Ammon's horn (tissue), 1 donor: ENCODE results near the gene GTF2H4.
"Not testable (repeated sequence)": the region's sequence is repeated elsewhere in the genome, so short reads cannot be mapped to it uniquely, and the experiment has no call there.

ENCODE experiments used
- DNase-seq: peaks from one replicate; pipeline ENCODE4 v3.0.0-alpha.2; 2016; ENCODE audit warnings: low spot score

Gene GTF2H4

DNA sequence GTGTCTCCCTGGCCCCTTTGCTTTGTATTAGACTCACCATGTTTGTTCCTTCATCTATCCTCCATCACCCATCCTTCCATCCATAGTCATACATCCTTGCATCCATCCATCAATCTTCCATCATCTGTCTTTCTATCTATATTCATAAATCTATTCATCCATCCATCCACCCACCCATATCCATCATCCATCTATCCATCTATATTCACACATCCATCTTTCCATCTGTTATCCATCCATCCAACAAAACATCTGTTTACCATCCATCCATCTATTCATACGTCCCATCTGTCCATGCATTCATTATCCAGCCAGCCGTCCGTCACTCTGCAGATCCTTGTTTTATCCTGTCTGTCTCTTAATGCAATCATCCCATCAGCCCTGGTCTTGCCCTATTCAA, 13.1 kb upstream of the GTF2H4 start:
- DNase-seq: no peak

DNA sequence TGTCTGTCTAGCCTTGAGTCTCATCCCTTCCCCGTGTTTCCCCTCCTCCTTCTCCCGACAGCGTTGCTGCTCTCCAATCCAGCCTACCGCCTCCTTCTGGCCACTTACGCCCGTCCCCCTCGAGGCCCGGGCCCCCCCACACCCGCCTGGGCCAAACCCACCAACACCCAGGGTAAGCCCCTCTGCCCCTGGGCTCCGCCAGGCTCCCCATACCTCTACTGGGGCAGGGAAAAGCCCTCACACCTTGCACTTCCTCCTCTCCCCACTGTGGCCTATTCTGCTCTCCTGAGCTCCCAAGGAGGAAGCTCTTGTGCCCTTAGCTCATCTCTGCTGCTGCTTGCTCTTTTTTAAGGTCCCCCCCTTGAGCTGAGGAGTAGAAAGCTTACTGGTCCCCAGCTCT, 12.7 kb upstream of the GTF2H4 start:
- DNase-seq: no peak

DNA sequence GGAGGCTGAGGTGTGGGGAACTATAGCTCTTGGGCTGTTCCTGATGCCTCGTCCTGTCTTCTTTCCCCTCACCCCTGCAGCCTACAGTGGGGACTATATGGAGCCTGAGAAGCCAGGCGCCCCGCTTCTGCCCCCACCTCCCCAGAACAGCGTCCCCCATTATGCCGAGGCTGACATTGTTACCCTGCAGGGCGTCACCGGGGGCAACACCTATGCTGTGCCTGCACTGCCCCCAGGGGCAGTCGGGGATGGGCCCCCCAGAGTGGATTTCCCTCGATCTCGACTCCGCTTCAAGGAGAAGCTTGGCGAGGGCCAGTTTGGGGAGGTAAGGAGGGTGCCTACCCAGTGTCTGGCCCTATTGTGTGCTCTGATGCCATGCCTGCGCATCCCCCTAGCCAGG, 11.5 kb upstream of the GTF2H4 start:
- no peak for DNase-seq

DNA sequence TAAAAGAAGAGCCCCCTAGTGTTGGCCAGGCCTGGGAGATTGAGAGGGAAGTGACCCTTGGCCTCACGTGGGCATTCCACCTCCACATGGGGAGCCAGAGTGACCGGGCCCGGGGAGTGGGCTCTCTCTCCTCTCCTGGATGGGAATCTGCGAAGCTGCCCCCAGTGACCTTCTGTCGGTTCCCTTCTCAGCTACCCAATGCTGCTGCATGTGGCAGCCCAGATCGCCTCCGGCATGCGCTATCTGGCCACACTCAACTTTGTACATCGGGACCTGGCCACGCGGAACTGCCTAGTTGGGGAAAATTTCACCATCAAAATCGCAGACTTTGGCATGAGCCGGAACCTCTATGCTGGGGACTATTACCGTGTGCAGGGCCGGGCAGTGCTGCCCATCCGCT, 10.1 kb upstream of the GTF2H4 start:
- DNase-seq: no peak

DNA sequence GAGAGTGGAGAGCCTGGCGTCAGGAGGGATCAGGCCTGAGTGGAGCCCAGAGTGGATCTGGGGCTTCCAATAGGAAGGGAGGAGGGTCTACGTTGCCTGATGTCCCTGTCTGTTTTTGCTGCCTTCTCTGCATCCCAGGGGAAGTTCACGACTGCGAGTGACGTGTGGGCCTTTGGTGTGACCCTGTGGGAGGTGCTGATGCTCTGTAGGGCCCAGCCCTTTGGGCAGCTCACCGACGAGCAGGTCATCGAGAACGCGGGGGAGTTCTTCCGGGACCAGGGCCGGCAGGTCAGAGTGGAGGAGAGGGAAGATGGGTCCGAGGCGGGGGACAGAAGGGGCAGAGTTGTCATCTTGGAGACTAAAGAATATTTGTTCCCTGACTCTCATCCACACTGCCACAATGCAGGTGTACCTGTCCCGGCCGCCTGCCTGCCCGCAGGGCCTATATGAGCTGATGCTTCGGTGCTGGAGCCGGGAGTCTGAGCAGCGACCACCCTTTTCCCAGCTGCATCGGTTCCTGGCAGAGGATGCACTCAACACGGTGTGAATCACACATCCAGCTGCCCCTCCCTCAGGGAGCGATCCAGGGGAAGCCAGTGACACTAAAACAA, 9.2 kb upstream of the GTF2H4 start:
- DNase-seq: no peak

DNA sequence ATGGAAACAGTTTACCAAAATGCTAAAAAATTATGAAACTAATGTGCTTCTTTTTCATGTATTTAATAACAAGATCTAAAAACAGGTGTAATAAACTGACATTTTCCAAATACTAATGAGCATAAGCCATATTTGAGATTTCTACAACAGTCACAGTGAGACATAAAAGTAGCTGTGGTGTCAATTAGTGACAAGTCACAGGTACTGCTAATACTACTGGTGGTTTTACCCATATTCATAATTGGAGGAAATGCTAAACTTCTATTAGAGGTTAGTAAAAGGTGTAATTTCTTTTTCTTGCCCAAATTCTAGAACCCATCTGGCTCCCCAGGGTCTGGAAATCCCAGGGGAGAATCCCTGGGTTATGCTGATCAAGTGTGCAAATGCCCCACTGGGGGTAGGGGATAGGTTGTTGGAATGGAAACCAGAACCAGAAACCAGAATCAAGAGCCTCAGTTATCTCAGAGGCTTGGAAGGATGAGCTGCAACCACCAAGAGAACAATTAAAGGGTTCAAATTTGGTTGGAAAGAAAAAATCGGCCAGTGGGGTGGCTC, 7.1 kb upstream of the GTF2H4 start:
- DNase-seq: no peak

DNA sequence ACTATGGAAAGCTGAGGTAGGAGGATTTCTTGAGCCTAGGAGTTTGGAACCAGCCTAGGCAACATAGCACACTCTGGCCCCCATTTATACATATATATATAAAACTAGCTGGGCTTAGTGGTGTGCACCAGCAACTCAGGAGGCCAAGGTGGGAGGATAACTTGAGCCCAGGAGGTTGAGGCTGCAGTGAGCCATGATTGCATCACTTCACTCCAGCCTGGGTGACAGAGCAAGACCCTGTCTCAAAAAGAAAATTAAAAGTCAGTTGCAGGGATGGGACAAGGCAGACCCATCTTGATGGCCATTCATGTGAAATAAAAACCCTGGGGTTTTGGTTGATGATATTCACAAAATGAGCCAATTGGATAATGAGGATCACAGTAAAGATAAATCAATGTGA, 6.6 kb upstream of the GTF2H4 start:
- DNase-seq: no peak

DNA sequence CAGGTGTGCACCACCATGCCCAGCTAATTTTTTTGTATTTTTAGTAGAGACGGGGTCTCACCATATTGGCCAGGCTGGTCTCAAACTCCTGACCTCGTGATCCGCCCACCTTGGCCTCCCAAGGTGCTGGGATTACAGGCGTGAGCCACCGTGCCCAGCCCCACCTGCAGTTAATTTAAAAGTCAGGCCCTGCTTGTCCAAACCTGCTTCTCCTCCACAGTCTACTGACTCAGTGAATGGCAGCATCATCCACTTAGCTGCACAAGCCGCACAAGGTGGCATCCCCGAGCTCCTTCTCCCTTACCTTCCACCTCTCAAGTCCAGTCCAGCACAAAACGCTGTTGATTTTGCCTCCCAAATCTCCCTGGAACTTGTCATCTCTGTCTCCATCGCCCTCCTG, 5.8 kb upstream of the GTF2H4 start:
- DNase-seq: not testable (repeated sequence)

DNA sequence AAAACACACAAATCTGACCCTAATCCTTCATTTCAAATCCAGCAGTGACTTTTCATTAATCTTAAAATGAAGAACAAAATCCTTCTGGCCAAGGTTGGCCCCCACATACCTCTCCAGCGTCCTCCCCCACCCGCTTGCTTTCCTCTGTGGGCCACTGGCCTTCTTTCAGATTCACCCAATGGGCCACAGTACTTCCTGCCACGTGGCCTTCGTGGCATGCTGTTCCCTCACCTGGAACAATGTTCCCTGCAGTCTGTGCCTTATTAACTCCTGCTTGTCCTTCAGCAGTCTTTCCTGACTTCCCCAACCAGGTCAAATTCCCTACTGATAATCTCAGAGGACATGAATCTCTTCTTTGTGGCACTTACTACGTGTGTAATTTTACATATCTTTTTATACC, 5.3 kb upstream of the GTF2H4 start:
- no peak for DNase-seq

DNA sequence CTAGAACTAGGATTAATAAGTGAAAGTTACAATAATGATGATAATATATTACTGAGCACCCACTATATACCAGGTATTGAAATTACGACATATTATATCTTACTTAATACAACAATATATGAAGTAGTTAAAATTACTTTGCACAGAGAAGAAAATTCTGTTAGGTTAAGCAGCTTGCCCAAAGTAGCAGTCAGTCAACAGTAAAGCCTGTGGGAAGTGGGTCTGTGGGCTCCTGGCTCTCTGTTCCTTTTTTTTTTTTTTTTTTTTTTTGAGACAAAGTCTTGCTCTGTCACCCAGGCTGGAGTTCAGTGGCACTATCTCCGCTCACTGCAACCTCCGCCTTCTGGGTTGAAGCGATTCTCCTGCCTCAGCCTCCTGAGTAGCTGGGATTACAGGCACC, 4.8 kb upstream of the GTF2H4 start:
- DNase-seq: no peak

DNA sequence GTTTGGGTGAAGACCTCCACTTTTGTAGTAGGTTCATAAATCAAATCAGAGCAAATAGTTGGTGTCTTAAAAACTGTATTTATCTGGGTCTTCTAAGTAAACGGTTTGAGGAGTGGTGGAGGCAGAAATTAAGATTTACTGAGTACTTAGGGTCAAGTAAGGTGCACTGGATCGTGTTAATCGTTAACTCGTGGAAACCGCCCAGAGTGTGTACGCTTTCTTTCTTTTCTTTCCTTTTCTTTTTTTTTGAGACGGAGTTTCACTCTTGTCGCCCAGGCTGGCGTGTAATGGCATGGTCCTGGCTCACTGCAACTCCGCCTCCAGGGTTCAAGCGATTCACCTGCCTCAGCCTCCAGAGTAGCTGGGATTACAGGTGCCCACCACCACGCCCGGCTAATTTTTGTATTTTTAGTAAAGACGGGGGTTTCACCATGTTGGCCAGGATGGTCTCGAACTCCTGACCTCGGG, 683 bp upstream of the GTF2H4 start:
- DNase-seq: not testable (repeated sequence)

DNA sequence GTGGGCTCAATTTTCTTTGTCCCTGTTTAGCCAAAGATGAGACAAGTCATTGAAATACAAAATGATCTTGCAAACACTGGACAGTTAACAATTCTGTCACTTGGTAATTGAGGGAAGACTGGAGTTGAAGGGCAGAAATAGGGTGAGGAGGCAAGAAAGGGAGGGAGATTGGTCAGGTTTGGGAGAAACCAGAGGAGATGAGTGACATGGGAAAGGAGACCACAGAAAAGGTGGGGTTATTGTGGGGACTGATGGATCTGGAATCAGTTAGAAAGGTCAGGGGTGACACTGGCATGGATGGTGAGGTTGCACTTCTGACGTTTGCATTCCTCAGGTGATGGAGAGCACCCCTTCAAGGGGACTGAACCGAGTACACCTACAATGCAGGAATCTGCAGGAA, 693 bp downstream of the GTF2H4 start:
- no peak for DNase-seq

DNA sequence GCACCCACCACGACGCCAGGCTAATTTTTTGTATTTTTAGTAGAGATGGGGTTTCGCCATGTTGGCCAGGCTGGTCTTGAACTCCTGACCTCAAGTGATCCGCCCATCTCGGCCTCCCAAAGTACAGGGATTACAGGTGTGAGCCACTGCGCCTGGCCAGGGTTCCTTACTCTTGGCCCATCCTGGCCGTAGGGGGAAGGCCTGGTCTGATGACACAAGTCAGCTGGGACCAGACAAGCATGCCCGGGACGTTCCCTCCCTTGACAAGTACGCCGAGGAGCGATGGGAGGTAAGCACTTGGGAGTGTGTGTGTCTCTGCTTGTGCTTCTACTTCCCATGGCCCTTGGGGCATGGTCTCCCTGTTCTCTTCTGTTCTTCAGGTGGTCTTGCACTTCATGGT, 2.5 kb downstream of the GTF2H4 start:
- DNase-seq: not testable (repeated sequence)

DNA sequence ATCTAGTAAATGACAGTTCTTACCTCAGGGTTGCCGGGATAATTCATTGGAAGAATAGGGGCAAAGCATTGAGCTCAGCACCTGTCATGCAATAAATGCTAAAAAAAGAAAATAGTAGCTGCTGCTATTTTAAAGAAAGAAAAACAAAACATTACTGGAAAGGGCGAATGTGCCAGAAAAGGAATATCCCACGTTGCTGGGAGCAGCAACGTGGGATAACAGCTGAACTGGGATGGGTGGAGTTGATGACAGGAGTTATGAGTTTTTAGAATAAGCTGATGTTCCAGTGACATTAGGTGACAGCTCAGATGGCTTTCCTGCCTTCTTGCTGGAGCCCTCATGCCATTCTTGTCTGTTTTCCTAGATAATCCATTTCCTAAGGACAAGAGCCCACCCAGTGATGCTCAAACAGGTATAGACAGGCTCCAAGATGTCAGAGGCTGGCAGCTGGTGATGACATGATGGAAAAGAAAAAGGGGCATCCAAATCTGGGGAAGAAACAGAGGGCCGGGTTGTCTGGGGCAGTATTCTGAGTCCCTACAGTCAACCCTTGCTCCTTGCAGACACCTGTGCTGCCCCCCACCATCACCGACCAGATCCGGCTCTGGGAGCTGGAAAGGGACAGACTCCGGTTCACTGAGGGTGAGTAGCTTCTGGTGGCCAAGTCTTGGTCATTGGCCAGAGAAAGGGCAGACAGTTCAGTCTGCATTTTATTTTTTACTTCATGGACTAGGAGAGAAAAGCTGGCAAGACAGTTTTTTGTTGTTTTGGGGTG, 4.9 kb downstream of the GTF2H4 start:
- DNase-seq: no peak

DNA sequence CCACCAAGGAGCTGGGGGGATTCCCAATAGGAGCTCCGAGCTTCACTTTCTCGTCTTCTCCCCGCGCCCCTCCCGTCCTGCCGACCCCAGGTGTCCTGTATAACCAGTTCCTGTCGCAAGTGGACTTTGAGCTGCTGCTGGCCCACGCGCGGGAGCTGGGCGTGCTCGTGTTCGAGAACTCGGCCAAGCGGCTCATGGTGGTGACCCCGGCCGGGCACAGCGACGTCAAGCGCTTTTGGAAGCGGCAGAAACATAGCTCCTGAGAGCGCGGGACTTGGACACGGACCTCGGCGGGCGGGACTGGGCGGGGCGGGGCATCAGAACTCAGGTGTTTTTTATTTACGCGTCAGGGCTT, 5.7 kb downstream of the GTF2H4 start:
- no peak for DNase-seq

DNA sequence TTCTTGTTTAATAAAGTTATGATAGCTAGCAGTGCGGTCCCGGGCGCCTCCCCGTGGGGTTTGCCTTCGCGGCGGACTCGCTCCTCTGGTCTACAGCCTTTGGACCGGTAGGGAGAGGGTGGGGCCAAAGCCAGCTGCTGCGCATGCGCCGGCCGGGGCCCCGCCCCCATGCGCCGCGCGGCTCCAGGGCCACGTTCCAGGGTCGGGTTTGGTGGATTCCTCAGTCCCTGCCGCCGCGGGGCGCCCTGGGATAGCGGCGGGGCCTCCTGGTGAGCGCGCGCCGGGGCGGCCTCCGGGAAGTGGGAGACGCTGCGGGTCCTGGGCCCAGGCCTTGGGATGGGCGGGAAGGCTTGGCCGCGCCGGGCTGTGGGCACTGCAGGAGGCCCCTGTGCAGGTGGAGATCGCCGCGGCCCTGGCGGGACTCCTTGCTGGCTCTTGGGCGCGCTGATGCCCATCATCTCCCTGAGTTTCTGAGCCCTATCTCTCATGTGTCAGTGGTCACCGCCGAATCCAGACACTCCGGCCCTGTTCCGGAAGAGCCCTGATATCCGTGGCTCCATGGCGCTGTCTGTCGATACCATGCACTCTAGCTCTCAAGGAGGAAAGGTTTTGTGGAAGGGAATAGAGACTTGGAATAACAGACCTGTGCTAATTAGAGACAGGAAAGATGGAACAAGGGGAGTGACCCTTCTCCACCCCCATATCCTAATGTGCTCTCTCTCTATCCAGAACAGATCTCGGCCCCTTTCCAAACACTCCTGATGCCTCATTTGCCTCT, 6.3 kb downstream of the GTF2H4 start, which contains the start of gene VARS2:
VARS2 (plus strand) TSS at position 163 of the 778 bp plus-strand sequence; CDS start at position 762, 599 bp downstream.
- peak; percentile 94 for DNase-seq

DNA sequence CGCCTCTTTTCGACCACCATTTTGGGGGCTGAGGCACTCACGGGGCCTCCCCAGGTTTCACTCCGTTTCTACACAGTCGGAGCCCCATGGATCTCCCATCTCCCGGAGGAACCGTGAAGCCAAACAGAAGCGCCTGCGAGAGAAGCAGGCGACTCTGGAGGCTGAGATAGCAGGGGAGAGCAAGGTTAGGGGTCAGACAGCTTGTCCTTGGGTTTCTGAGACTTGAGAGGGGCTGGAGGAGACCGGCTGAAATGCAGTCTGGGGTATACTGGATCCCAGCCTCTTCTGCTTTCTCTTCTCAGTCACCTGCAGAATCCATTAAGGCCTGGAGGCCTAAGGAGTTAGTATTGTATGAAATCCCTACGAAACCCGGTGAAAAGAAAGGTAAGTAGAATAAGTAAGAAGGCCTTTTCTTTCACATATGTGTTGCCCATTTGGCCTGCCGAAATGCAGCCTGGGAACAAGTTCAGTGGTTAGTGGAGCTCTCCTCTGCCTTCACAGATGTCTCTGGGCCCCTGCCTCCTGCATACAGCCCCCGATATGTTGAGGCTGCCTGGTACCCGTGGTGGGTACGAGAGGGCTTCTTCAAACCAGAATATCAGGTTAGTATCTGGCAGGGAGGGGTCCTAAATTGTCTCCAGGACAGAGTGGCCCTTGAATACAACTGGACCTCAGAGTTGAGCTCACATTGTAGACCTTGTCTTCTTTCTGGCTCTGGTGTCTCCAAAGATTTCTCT, 7.0 kb downstream of the GTF2H4 start:
- DNase-seq: no peak

DNA sequence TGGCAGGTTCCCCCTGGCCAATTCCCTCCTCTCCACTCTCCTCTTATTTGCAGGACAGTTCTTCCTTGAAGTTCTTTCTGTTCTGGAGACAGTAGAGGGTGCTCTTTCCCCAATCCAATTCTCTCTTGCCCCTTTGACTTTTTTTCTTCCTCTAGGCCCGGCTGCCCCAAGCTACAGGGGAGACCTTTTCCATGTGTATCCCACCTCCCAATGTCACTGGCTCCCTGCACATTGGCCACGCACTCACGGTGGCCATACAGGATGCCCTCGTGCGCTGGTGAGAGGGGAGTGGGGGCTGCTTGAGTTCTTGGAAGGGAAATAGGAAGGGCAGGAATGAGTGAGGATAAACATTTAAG, 7.6 kb downstream of the GTF2H4 start:
- DNase-seq: peak; percentile 87

DNA sequence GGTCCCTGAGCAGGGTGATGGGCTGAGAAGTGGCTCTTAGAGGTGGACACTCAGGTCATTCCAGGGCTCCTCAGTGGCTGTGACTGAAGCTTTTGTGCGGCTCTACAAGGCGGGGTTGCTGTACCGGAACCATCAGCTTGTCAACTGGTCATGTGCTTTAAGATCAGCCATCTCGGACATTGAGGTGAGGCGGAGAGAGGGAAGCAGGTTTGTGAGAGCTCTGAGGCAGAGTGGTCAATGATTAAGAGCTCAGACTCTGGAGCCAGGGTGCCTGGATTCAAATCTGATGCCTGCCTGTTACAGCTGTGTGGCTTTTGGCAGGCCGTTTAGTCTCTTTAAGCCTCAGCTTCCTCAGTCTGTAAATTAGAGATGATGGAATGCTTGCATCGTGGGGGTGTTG, 9.0 kb downstream of the GTF2H4 start:
- no peak for DNase-seq

DNA sequence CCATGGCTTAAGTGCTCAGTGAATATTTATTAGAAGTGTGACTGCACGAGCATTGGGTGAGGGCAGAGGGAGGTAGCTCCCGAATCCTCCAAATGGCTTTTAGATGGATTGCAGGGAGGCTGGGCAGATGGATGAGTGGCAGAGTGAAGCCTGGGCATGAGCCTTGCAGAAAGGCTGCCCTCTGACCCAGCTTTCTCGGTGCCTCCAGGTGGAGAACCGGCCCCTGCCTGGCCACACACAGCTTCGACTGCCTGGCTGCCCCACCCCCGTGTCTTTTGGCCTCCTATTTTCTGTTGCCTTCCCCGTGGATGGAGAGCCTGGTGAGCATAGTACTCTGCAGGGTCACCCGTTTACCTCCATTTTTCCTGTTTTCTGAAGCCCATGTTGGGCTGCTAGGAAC, 9.5 kb downstream of the GTF2H4 start:
- no peak for DNase-seq

DNA sequence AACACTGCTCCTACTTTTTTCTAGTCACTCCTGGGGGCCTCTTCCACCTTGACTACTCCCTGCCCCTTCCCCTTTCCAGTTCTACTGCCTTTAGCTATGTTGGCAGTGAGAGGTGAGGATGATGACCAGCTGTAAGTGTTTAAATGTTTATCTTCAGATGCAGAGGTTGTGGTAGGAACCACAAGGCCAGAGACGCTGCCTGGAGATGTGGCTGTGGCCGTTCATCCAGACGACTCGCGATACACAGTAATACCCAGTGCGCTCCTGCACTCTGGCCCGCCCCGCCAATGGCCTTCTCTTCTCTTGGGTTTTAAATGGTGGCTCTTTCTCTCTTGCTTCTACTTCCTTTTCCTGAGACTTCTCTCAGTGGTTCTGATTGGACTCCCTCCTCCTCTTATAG, 10.7 kb downstream of the GTF2H4 start:
- no peak for DNase-seq

DNA sequence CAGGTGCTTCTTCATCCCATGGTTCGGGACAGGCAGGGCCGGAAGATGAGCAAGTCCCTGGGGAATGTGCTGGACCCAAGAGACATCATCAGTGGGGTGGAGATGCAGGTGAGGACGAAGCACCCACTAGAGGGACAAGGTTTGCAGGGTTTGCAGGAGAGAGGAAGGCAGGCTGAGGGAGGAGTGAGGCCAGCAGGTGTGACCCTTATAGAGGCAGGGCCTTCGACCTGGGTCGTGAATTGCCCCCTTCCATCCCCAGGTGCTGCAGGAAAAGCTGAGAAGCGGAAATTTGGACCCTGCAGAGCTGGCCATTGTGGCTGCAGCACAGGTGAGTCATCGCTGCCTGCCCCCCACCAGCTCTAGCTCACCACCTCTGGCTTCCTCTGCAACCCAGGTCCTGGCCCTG, 14.4 kb downstream of the GTF2H4 start:
- DNase-seq: no peak
